Naive thymus-derived CD4-positive, alpha-beta T cell (primary cell): ENCODE results near the gene CYP2S1. TPM values are rescaled to one million over a fixed set of nuclear protein-coding genes. Genes with fewer than 3 reads are reported as not detected.

ENCODE experiments used
- ATAC-seq: fragments of 150-1000 bp; cut with Tn5 transposase; 2 replicates; pipeline ENCODE4 v1.10.0; 2021; ENCODE audit warnings: mild to moderate bottlenecking, moderate library complexity
- CTCF ChIA-PET: fragments of 350-600 bp; sonication (Branson Sonifier 250); formaldehyde crosslinking; loops from one replicate; lab custom pipeline; 2021; ENCODE audit warnings: antibody characterized with exemption; lab: Charles Lee
- POLR2A ChIA-PET: fragments of 350-600 bp; sonication (Branson Sonifier 250); formaldehyde crosslinking; loops from one replicate; lab custom pipeline; 2021; ENCODE audit warnings: antibody characterized with exemption, inconsistent platforms; lab: Charles Lee
- DNase-seq, 9 donors: peaks; one replicate each; pipeline versions ENCODE4 v3.0.0 to v3.0.0-alpha.2; 2020 to 2022; ENCODE audit warnings: mixed read lengths in 1 of 9
- H3K27ac ChIP-seq: one replicate; pipeline ENCODE4 v1.7.0; 2013; ENCODE audit warnings: mild to moderate bottlenecking, low read depth, low read length, moderate library complexity
- H3K27me3 ChIP-seq, 2 donors: one replicate each; pipeline ENCODE4 v1.7.0; 2013; ENCODE audit warnings: low read length in 2 of 2, mild to moderate bottlenecking in 2 of 2, moderate library complexity in 2 of 2; ENCODE audit not compliant: control insufficient read depth in 2 of 2, insufficient read depth in 2 of 2
- H3K36me3 ChIP-seq, 3 experiments: 1 replicate in 2 of 3; 2 replicates in 1 of 3; pipeline ENCODE4 v1.7.0; 2013; ENCODE audit warnings: low read length in 3 of 3, mild to moderate bottlenecking in 3 of 3, moderate library complexity in 1 of 3; ENCODE audit not compliant: insufficient read depth in 3 of 3, control insufficient read depth in 2 of 3
- H3K4me1 ChIP-seq, 2 donors: one replicate each; pipeline ENCODE4 v1.7.0; 2013; ENCODE audit warnings: low read length in 2 of 2, mild to moderate bottlenecking in 2 of 2, moderate library complexity in 1 of 2; ENCODE audit not compliant: control insufficient read depth in 2 of 2, insufficient read depth in 2 of 2
- H3K4me3 ChIP-seq: 2 replicates; pipeline ENCODE4 v1.7.0; 2013; ENCODE audit warnings: mild to moderate bottlenecking, low read length
- H3K9me3 ChIP-seq, 3 experiments: 1 replicate in 2 of 3; 2 replicates in 1 of 3; pipeline ENCODE4 v1.7.0; 2013; ENCODE audit warnings: low read length in 3 of 3; ENCODE audit not compliant: control insufficient read depth in 2 of 3
- H3K27ac Mint-ChIP-seq, 9 donors: one replicate each; pipeline ENCODE4 v1.8.0; 2020 to 2022; ENCODE audit warnings: mixed read lengths in 9 of 9, mild to moderate bottlenecking in 8 of 9, moderate library complexity in 5 of 9, inconsistent platforms in 2 of 9
- H3K27me3 Mint-ChIP-seq, 5 donors: one replicate each; pipeline ENCODE4 v1.8.0; 2021 to 2022; ENCODE audit warnings: mixed read lengths in 5 of 5, mild to moderate bottlenecking in 1 of 5
- H3K36me3 Mint-ChIP-seq, 5 donors: one replicate each; pipeline ENCODE4 v1.8.0; 2020 to 2022; ENCODE audit warnings: mixed read lengths in 5 of 5, mild to moderate bottlenecking in 3 of 5, inconsistent platforms in 1 of 5
- H3K4me1 Mint-ChIP-seq, 7 donors: one replicate each; pipeline ENCODE4 v1.8.0; 2020 to 2022; ENCODE audit warnings: mixed read lengths in 7 of 7, mild to moderate bottlenecking in 3 of 7, inconsistent platforms in 1 of 7
- H3K4me3 Mint-ChIP-seq, 10 donors: one replicate each; pipeline ENCODE4 v1.8.0; 2020 to 2022; ENCODE audit warnings: mild to moderate bottlenecking in 10 of 10, mixed read lengths in 10 of 10, moderate library complexity in 6 of 10, inconsistent platforms in 2 of 10
- H3K9me3 Mint-ChIP-seq, 11 donors: one replicate each; pipeline ENCODE4 v1.8.0; 2020 to 2022; ENCODE audit warnings: mixed read lengths in 11 of 11, mild to moderate bottlenecking in 4 of 11, inconsistent platforms in 1 of 11, moderate library complexity in 1 of 11
- intact Hi-C, 2 donors: fragments of 100-400 bp; cut with micrococcal nuclease; formaldehyde crosslinking; loops; one replicate each; pipeline ENCODE4 v1.15.1; 2023
- polyA plus RNA-seq, 2 donors: library from polyadenylated mRNA; unstranded; fragments of 300-500 nt; fragmentation: Illumina TruSeq; gene quantifications; one replicate each; pipeline ENCODE4 v1.2.3, GENCODE V29; 2021
- total RNA-seq, 6 experiments: library from RNA in 5 of 6; stranded (reverse) in 5 of 6; gene quantifications; 1 replicate in 5 of 6; 2 replicates in 1 of 6; pipeline ENCODE4 v1.2.3 and lab custom pipeline; 2021 to 2026

Gene CYP2S1
- total and polyA plus RNA-seq, 7 experiments from 2014 or later = 0.24 to 4.1 (median 0.74) TPM; not detected in 2

- no peaks in the 10 kb centered on the region for H3K9me3 ChIP-seq
- no peaks in the 10 kb centered on the region for H3K36me3 ChIP-seq
- CTCF ChIA-PET = interaction anchor here (0.6 to 5.4 kb wide), 4 partner anchors 53 to 101 kb away, joined by 3 to 78 read pairs (median 29); partner anchors contain the start of genes CCDC97 and HNRNPUL1
- H3K4me3 ChIP-seq = no peak overlapping the region
- H3K9me3 Mint-ChIP-seq = peaks cover 0 to 2% (median 0%) of the 10 kb centered on the region in 11 donors
- no peaks in the 10 kb centered on the region for H3K27me3 ChIP-seq
- ATAC-seq (no peak), DNase-seq (no peak)
- no peak overlapping the region for H3K4me3 Mint-ChIP-seq
- H3K36me3 Mint-ChIP-seq = no peaks in the 10 kb centered on the region
- peaks cover 3 to 12% (median 7%) of the 10 kb centered on the region in 7 donors for H3K4me1 Mint-ChIP-seq
- intact Hi-C loops = loop anchor here in 1 of 2 donors (2.0 kb wide), 1 partner anchor 147 kb away; the partner anchor contains the start of gene TGFB1
- POLR2A ChIA-PET = interaction anchor here (0.7 to 8.2 kb wide), 3 partner anchors 55 to 101 kb away, joined by 3 to 109 read pairs (median 66); partner anchors contain the start of genes CCDC97 and HNRNPUL1
- H3K4me1 ChIP-seq = no peaks in the 10 kb centered on the region
- no peaks in the 10 kb centered on the region for H3K27me3 Mint-ChIP-seq
- H3K27ac Mint-ChIP-seq = peak overlapping the region in 3 of 9 donors; percentile 38 to 87 (median 78)
- no peak overlapping the region for H3K27ac ChIP-seq
Measured at GRCh38 chr19:41205995-41206394, 13.0 kb downstream of the CYP2S1 start.

GRCh38 chr19:41206456-41206855 lies 13.4 kb downstream of the CYP2S1 start:
- CTCF ChIA-PET = interaction anchor here (0.6 to 5.4 kb wide), 3 partner anchors 56 to 101 kb away, joined by 3 to 78 read pairs (median 55); partner anchors contain the start of genes CCDC97 and HNRNPUL1
- Histone ChIP-seq H3K4me3 (no peak overlapping the region), H3K4me1 (no peaks in the 10 kb centered on the region), H3K36me3 (no peaks in the 10 kb centered on the region), H3K27ac (no peak overlapping the region), H3K9me3 (no peaks in the 10 kb centered on the region), H3K27me3 (no peaks in the 10 kb centered on the region)
- no peaks in the 10 kb centered on the region for H3K27me3 Mint-ChIP-seq
- peak overlapping the region in 5 of 9 donors; percentile 38 to 87 (median 59) for H3K27ac Mint-ChIP-seq
- ATAC-seq (no peak), DNase-seq (no peak)
- POLR2A ChIA-PET = interaction anchor here (0.7 to 8.2 kb wide), 3 partner anchors 55 to 100 kb away, joined by 3 to 109 read pairs (median 66); partner anchors contain the start of genes CCDC97 and HNRNPUL1
- peaks cover 0 to under 1% (median 0%) of the 10 kb centered on the region in 11 donors for H3K9me3 Mint-ChIP-seq
- peaks cover 3 to 12% (median 7%) of the 10 kb centered on the region in 7 donors for H3K4me1 Mint-ChIP-seq
- intact Hi-C loops = no loop called here
- no peak overlapping the region for H3K4me3 Mint-ChIP-seq
- H3K36me3 Mint-ChIP-seq = no peaks in the 10 kb centered on the region

- no peaks in the 10 kb centered on the region for H3K9me3 ChIP-seq
- no peaks in the 10 kb centered on the region for H3K4me1 ChIP-seq
- DNase-seq (no peak), ATAC-seq (no peak)
- H3K36me3 Mint-ChIP-seq = no peaks in the 10 kb centered on the region
- no peak overlapping the region for H3K4me3 Mint-ChIP-seq
- H3K4me3 ChIP-seq = no peak overlapping the region
- intact Hi-C loops = no loop called here
- ChIA-PET CTCF (interaction anchor here (0.5 to 5.4 kb wide), 4 partner anchors 56 to 101 kb away, joined by 3 to 78 read pairs (median 6); partner anchors contain the start of gene CCDC97), POLR2A (interaction anchor here (4.5 to 8.2 kb wide), 2 partner anchors 54 to 100 kb away, joined by 66 to 109 read pairs; partner anchors contain the start of genes CCDC97 and HNRNPUL1)
- H3K27ac ChIP-seq = no peak overlapping the region
- H3K36me3 ChIP-seq = no peaks in the 10 kb centered on the region
- no peaks in the 10 kb centered on the region for H3K27me3 ChIP-seq
- H3K4me1 Mint-ChIP-seq = peaks cover 3 to 12% (median 7%) of the 10 kb centered on the region in 7 donors
- peak overlapping the region in 6 of 9 donors; percentile 15 to 85 (median 54) for H3K27ac Mint-ChIP-seq
- H3K27me3 Mint-ChIP-seq = no peaks in the 10 kb centered on the region
- H3K9me3 Mint-ChIP-seq = no peaks in the 10 kb centered on the region
Measured at GRCh38 chr19:41206926-41207750, 14.1 kb downstream of the CYP2S1 start.

GRCh38 chr19:41214161-41214560 lies 21.1 kb downstream of the CYP2S1 start:
- ATAC-seq = no peak
- H3K27me3 ChIP-seq = no peaks in the 10 kb centered on the region
- no peaks in the 10 kb centered on the region for H3K36me3 ChIP-seq
- no peak overlapping the region for H3K27ac ChIP-seq
- Mint-ChIP-seq H3K9me3 (peaks cover 0 to 2% (median 0%) of the 10 kb centered on the region in 11 donors), H3K27ac (no peak overlapping the region), H3K4me1 (peaks cover 0 to 5% (median 0%) of the 10 kb centered on the region in 7 donors), H3K36me3 (no peaks in the 10 kb centered on the region), H3K4me3 (no peak overlapping the region), H3K27me3 (peaks cover 9 to 26% (median 20%) of the 10 kb centered on the region in 5 donors)
- no peaks in the 10 kb centered on the region for H3K9me3 ChIP-seq
- ChIA-PET CTCF (no interaction called here), POLR2A (interaction anchor here (0.8 kb wide), 1 partner anchor 97 kb away, joined by 3 read pairs; no protein-coding TSS in a partner anchor)
- no peak for DNase-seq
- H3K4me1 ChIP-seq = no peaks in the 10 kb centered on the region
- intact Hi-C loops = no loop called here
- no peak overlapping the region for H3K4me3 ChIP-seq

- no peak for ATAC-seq
- H3K36me3 ChIP-seq = no peaks in the 10 kb centered on the region
- Mint-ChIP-seq H3K4me3 (no peak overlapping the region), H3K27ac (peak overlapping the region in 2 of 9 donors; percentile 59 to 77), H3K9me3 (peaks cover 0 to 2% (median 0%) of the 10 kb centered on the region in 11 donors), H3K36me3 (no peaks in the 10 kb centered on the region), H3K4me1 (peaks cover 0 to 10% (median 3%) of the 10 kb centered on the region in 7 donors), H3K27me3 (peaks cover 23 to 52% (median 40%) of the 10 kb centered on the region in 5 donors)
- ChIA-PET CTCF (no interaction called here), POLR2A (no interaction called here)
- no peaks in the 10 kb centered on the region for H3K27me3 ChIP-seq
- intact Hi-C loops = no loop called here
- H3K4me1 ChIP-seq = no peaks in the 10 kb centered on the region
- H3K4me3 ChIP-seq = no peak overlapping the region
- H3K27ac ChIP-seq = no peak overlapping the region
- DNase-seq = no peak
- no peaks in the 10 kb centered on the region for H3K9me3 ChIP-seq
Measured at GRCh38 chr19:41217741-41218140, 24.7 kb downstream of the CYP2S1 start.

GRCh38 chr19:41218249-41218614 lies 25.2 kb downstream of the CYP2S1 start:
- DNase-seq (no peak), ATAC-seq (no peak)
- POLR2A ChIA-PET = no interaction called here
- Histone ChIP-seq H3K4me3 (no peak overlapping the region), H3K9me3 (no peaks in the 10 kb centered on the region), H3K27me3 (no peaks in the 10 kb centered on the region), H3K36me3 (no peaks in the 10 kb centered on the region), H3K27ac (no peak overlapping the region), H3K4me1 (no peaks in the 10 kb centered on the region)
- intact Hi-C loops = no loop called here
- H3K9me3 Mint-ChIP-seq = peaks cover 0 to 2% (median 0%) of the 10 kb centered on the region in 11 donors
- peaks cover 0 to 10% (median 3%) of the 10 kb centered on the region in 7 donors for H3K4me1 Mint-ChIP-seq
- no peaks in the 10 kb centered on the region for H3K36me3 Mint-ChIP-seq
- H3K27ac Mint-ChIP-seq = no peak overlapping the region
- CTCF ChIA-PET = no interaction called here
- H3K4me3 Mint-ChIP-seq = no peak overlapping the region
- peaks cover 23 to 56% (median 40%) of the 10 kb centered on the region in 5 donors for H3K27me3 Mint-ChIP-seq
